HG03066 (cell line): ENCODE measurements around the gene CLDN34.

Experiments used
- ATAC-seq: cut with Tn5 transposase; IDR thresholded peaks from one replicate; pipeline ENCODE4 v1.9.1; 2021; ENCODE audit warnings: low read depth; ENCODE audit not compliant: unreplicated experiment

Gene CLDN34

GRCh38 chrX:10014462-10015354, 47.5 kb downstream of the CLDN34 start:
- ATAC-seq = peak; percentile 80

GRCh38 chrX:10015355-10015722, 48.2 kb downstream of the CLDN34 start:
- peak; percentile 16 for ATAC-seq

GRCh38 chrX:10015723-10016518, 48.8 kb downstream of the CLDN34 start:
- ATAC-seq = peak; percentile 6

DNA sequence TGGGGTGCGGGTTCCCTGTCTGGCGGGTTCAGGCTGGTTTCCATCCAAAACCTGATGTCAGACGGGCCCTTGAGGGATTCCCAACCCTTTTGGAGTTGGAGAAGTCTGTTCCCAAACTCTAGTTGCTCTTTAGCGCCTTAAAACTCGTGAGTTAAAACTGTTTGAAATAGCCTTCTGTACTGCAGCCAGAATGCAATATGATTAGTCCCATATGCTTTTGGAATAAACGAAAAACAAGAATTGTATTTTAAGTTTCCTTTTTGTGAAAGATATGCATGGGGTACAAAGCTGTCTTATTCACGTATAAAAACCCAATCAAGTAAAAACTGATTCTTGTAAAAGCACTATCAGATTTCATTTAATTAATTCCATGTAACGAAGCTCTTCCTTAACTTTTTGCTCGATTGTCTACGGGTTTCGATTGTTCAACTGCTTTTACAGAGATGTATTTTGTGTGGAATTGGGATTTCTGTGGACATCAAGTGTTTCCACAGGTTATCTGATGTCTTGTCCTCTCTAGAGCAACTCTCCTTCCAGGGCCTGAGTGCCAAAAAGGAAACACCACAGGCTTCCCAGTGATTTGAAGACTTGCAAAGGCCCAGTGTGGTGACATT, 49.5 kb downstream of the CLDN34 start:
- no peak for ATAC-seq

DNA sequence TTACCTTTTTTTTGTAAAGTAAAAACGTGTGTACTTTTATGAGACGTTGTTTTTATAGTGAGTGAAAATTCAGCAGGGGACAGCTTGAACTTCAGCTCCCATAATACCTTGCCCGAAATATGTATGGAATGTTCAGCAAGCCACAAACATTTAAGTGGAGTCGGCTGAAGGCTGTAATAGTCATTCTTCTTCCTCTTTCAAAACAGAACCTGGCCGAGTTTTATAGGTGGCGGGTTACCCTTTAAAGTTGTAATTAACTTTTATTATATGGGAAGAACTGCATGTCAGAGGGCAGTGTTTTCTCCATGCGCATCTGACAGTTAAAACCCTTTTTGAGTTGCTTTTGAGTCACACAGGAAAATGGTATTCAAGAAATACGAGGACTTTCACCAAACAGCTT, 50.7 kb downstream of the CLDN34 start:
- ATAC-seq = no peak
